DMS153 treated with DMSO at 0.1 percent for 48 hours (cell line): ENCODE measurements around the gene KIF3B.
"Not testable (repeated sequence)": the region's sequence is repeated elsewhere in the genome, so short reads cannot be mapped to it uniquely, and the experiment has no call there.

ENCODE experiments used
- DNase-seq: peaks from one replicate; lab custom pipeline; 2025; ENCODE audit not compliant: unreplicated experiment; lab: John Stamatoyannopoulos, UW

The KIF3B gene

DNA sequence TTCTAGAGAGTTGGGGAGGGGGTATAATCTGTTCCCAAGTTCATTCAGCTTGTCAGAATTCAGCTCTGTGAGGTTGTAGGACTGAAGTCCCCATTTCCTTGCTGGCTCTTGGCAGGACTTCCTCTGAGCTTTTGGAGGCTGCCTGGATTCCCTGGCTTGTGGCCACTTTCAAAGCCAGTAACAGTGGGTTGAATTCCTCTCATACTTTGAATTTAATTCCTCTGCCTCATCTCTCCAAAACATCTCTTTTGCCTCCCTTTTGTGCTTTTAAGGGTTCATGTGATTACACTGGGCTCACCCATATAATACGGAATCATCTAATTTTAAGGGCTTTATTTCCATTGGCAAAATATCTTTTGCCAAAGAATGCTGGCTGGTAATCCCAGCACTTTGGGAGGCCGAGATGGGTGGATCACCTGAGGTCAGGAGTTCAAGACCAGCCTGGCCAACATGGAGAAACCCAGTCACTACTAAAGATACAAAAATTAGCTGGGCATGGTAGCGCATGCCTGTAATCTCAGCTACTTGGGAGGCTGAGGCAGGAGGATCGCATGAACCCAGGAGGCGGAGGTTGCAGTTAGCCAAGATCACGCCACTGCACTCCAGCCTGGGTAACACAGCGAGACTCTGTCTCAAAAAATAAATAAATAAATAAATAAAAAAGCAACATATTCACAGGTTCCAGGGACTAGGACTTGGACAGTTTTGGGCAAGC, 78.6 kb downstream of the KIF3B start:
- not testable (repeated sequence) for DNase-seq

DNA sequence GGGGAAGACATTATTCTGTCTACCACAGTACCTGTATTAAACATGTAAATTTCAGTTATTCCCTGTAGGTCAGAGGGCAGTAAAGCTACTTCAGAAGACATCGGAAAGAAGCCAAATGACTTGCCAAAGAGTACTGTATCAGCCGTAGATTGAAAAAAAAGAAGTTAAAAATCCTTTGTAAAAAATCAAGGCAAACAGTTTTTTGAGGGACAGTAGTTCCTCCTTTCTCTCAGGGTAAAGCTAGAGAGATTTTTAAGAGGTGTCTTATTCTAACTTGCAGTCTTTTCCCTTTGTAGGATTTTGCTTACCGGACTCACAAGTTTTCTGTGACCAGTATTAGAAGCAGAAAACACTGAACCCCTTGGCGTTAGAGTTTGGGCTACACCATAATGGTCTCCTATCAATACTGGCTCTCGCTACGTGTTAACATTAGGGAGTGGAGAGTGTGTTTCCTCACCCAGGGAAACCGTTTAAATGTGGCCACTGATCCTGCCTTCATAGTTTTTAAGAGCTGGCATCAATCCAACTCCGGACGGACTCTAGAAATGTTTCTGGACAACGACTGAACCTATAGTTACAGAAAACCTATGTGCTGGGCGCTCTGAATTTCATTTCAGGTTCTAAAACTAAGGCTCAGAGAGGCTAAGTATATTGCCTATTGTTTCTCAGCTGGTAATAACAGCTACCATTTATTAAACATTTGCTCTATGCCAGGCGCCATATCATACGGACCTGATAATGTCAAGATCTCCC, 79.3 kb downstream of the KIF3B start:
- DNase-seq, result no peak

DNA sequence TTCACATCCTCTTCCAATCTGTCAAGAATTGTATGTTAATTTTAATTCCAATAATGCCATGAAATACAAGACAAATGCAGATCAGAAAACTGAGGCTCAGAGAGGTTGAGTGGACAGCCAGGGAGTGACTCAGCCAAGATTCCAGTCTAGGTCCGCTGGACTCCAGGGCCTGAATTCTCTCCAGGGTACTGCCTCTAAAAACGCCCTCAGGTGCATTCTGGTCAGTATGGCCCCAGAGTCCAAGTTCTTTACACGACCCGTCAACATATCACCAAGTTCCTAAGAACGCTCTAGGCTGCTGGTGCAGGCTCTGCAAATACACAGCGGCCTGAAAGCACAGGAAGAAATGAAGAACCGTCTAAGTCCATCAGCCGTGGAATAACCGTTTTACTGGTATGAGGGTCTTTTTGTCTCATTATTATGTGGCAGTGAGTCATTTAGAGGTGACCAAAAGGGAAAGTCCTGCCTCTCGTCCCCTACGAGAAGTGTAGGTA, 80.0 kb downstream of the KIF3B start:
- DNase-seq, result no peak

- peak; percentile 91 for DNase-seq
Measured at GRCh38 chr20:32357869-32358631, 80.6 kb downstream of the KIF3B start, which contains the start of gene ASXL1. ASXL1 (plus strand) TSS chr20:32358331; CDS start chr20:32358776, 445 bp downstream.

DNA sequence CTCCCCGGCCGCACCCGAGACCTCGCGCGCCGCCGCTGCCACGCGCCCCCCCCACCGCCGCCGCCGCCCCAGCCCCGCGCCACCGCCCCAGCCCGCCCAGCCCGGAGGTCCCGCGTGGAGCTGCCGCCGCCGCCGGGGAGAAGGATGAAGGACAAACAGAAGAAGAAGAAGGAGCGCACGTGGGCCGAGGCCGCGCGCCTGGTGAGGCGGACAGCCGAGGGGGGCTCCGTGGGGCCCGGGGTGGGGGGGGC, 81.1 kb downstream of the KIF3B start:
- DNase-seq, result no peak

- DNase-seq, result no peak
Measured at GRCh38 chr20:32358883-32359632, 81.6 kb downstream of the KIF3B start.

DNA sequence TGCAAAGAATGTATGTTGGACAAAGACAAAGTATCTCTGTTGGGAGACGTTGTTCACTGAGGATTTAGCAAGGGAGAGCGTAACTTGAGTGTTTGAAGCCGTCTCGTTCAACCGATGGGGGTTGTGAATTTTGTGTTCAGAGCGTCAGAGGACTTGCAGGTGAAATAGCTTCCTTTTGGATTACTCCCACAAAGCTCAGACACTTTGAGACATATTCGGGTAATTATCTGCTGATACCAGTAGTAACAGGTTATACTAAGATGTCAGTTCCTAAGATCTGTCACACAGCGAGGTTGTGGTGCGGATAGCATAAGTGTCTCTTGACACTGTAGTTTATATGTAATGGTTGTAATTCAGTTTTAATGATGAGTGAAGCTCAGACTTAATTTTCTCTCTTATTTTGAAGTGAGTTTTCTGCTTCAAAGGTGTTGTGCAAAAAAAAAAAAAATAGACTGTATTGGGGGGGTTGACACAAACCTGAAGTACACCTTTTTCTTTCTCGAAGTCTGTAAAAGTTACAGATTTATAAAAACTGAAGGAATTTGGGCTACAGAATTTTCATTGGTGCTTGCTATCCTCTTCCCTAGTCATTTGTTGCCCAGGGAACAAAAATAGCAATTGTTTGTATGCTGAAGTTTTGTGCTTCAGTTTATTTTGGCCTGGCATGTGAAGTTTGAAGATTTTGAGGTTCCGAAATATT, 82.3 kb downstream of the KIF3B start:
- DNase-seq, result no peak

- no peak for DNase-seq
Measured at GRCh38 chr20:32360333-32360634, 82.8 kb downstream of the KIF3B start.

GRCh38 chr20:32362901-32363364, 85.5 kb downstream of the KIF3B start:
- no peak for DNase-seq

- no peak for DNase-seq
Measured at GRCh38 chr20:32363492-32363891, 86.0 kb downstream of the KIF3B start.

GRCh38 chr20:32364554-32365208, 87.2 kb downstream of the KIF3B start:
- DNase-seq, result no peak

DNA sequence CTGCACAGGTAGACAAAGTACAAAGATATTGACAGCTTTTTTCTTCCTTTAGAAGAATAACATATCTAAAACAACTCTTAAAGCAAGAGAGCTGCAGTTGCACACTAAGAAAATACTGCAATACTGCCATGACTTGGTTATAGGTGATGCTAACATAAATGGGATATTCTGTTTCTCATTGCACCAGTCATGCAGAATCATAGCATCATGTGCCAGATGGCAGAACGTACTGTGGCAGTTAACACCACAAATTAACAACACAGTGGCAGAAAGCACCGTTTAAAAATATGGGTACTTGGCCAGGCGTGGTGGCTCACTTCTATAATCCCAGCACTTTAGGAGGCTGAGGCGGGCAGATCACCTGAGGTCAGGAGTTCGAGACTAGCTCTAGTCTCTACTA, 88.1 kb downstream of the KIF3B start:
- no peak for DNase-seq

DNA sequence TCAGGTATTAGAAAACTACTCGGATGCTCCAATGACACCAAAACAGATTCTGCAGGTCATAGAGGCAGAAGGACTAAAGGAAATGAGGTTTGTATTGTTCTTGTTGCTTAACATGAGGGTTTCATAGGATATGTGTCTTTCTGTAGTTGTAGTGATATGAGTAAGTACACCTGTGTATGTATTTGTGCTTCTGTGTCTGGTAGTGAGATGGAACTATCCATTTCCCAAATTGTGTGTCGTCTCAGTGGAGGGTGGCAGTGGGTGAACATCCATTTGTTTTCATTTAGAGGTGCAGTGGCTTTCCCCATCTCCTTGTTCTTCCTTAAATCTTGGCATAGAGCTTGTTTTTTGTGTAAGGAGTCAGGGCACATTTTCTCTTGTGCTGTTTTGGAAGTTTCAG, 88.9 kb downstream of the KIF3B start:
- DNase-seq, result no peak

DNA sequence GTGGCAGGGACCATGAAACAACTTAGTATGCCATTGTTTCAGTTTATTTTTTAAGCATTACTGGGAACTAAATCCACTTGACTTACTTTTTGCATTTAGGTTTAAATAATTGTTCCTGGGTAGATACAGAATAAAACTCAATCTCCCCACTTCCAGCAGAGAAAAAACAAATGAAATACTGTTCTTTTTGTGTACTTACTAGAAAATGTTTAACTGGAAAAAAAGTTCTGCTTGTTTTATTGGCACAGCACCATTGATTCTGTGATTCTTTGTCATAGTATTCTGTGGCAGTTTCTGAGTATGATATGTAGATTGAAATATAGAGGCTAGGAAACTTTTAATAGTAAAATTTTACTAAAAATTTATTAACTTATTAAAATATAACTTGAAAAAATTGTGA, 90.9 kb downstream of the KIF3B start:
- no peak for DNase-seq

GRCh38 chr20:32368925-32369324, 91.5 kb downstream of the KIF3B start:
- DNase-seq, result no peak

GRCh38 chr20:32370897-32371296, 93.4 kb downstream of the KIF3B start:
- no peak for DNase-seq

GRCh38 chr20:32378461-32378860, 101.0 kb downstream of the KIF3B start:
- no peak for DNase-seq

DNA sequence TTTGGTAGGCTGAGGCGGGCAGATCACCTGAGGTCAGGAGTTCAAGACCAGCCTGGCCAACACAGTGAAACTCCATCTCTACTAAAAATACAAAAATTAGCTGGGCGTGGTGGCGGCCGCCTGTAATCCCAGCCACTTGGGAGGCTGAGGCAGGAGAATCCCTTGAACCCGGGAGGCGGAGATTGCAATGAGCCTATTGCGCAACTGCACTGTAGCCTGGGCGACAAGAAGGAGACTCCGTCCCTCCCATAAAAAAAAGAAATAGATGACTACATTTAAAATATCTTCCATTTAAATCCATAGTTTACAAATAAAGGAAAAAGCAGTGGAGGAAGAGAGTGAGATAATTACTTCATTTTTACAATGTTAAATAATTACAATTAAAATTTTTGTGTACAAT, 102.6 kb downstream of the KIF3B start:
- DNase-seq, result not testable (repeated sequence)

DNA sequence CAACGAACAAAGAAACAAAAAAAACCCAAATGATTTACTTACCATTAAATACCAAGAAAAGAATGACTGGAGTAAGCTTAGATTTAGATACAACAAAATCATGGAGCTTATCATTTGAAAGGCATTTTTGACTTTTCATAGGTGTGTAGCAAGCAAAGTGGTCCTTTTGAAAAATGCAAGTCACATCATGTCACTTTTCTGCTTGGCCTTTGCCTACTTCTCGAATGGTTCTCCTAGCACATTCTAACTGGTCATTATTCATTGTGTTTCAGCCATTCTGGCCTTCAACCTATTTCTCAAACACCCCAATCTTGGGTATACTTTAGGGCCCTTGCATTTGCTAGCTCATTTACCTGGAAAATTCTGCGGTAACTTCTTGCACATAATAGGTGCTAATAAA, 103.3 kb downstream of the KIF3B start:
- DNase-seq, result no peak
